GM23338 (cell line): ENCODE measurements around the gene ATF1. TPM values are rescaled to one million over a fixed set of nuclear protein-coding genes. Genes with fewer than 3 reads are reported as not detected.
A peak's percentile ranks its signal among the peaks of the same experiment; 100 is the strongest.

Experiments used
- ATAC-seq: fragments of 200-7000 bp; cut with Tn5 transposase; 3 replicates; pipeline ENCODE4 v1.9.1; 2020
- DNase-seq: peaks from one replicate; pipeline ENCODE4 v3.0.0-alpha.2; 2015; ENCODE audit warnings: low spot score
- H2AFZ ChIP-seq: fragments of 200-600 bp; sonication (generic); 2 replicates; pipeline ENCODE4 v1.8.0; 2016; ENCODE audit warnings: antibody characterized with exemption, mild to moderate bottlenecking, moderate library complexity
- H3F3A ChIP-seq: fragments of 200-600 bp; sonication (generic); replicated peaks from 2 replicates; pipeline ENCODE4 v1.8.0; 2017; ENCODE audit warnings: antibody characterized with exemption, mixed run types, low read depth
- H3K27ac ChIP-seq: fragments of 200-600 bp; sonication (generic); 2 replicates; pipeline ENCODE4 v1.6.1; 2016; ENCODE audit warnings: low read depth
- H3K27me3 ChIP-seq: fragments of 200-600 bp; sonication (generic); 2 replicates; pipeline ENCODE4 v1.8.0; 2016; ENCODE audit warnings: mild to moderate bottlenecking, mixed run types, moderate library complexity; ENCODE audit not compliant: insufficient read depth
- H3K36me3 ChIP-seq: fragments of 200-600 bp; sonication (generic); 2 replicates; pipeline ENCODE4 v1.8.0; 2016; ENCODE audit warnings: mild to moderate bottlenecking; ENCODE audit not compliant: insufficient read depth
- H3K4me1 ChIP-seq: fragments of 200-600 bp; sonication (generic); 2 replicates; pipeline ENCODE4 v1.8.0; 2016; ENCODE audit warnings: mild to moderate bottlenecking, moderate library complexity; ENCODE audit not compliant: insufficient read depth
- H3K4me2 ChIP-seq: fragments of 200-600 bp; sonication (generic); 2 replicates; pipeline ENCODE4 v1.7.1; 2017; ENCODE audit warnings: mixed run types
- H3K4me3 ChIP-seq: fragments of 200-600 bp; sonication (generic); 2 replicates; pipeline ENCODE4 v1.6.1; 2016; ENCODE audit warnings: mixed run types
- H3K79me2 ChIP-seq: fragments of 200-600 bp; sonication (generic); replicated peaks from 2 replicates; pipeline ENCODE4 v1.8.0; 2017; ENCODE audit warnings: mild to moderate bottlenecking; ENCODE audit not compliant: insufficient read depth
- H3K9me2 ChIP-seq: fragments of 200-600 bp; sonication (generic); 2 replicates; pipeline ENCODE4 v1.8.0; 2017; ENCODE audit not compliant: insufficient read depth
- H4K20me1 ChIP-seq: fragments of 200-600 bp; sonication (generic); replicated peaks from 2 replicates; pipeline ENCODE4 v1.8.0; 2017; ENCODE audit warnings: mild to moderate bottlenecking; ENCODE audit not compliant: insufficient read depth
- H3K27ac Mint-ChIP-seq: 2 replicates; pipeline ENCODE4 v1.8.0; 2020; ENCODE audit warnings: inconsistent platforms, mild to moderate bottlenecking, moderate library complexity, mixed read lengths
- H3K27me3 Mint-ChIP-seq: 3 replicates; pipeline ENCODE4 v1.8.0; 2022; ENCODE audit warnings: low read depth, mild to moderate bottlenecking, moderate library complexity, mixed read lengths, inconsistent platforms; ENCODE audit not compliant: insufficient read depth, poor library complexity
- H3K36me3 Mint-ChIP-seq: 3 replicates; pipeline ENCODE4 v1.8.0; 2021; ENCODE audit warnings: low read depth, mild to moderate bottlenecking, inconsistent platforms, moderate library complexity, mixed read lengths
- H3K4me1 Mint-ChIP-seq: 3 replicates; pipeline ENCODE4 v1.8.0; 2020; ENCODE audit warnings: mild to moderate bottlenecking, inconsistent platforms, mixed read lengths
- H3K4me3 Mint-ChIP-seq: 3 replicates; pipeline ENCODE4 v1.8.0; 2021; ENCODE audit warnings: moderate library complexity, mild to moderate bottlenecking, inconsistent platforms, mixed read lengths
- H3K9me3 Mint-ChIP-seq: 3 replicates; pipeline ENCODE4 v1.8.0; 2020; ENCODE audit warnings: moderate library complexity, mild to moderate bottlenecking, inconsistent platforms, mixed read lengths
- CREB1 ChIP-seq: fragments of 250-450 bp; sonication (Bioruptor Pico); IDR thresholded peaks from 2 replicates; pipeline ENCODE4 v1.5.0; 2020; ENCODE audit warnings: low read depth, mild to moderate bottlenecking, moderate library complexity
- EZH2 ChIP-seq: fragments of 200-600 bp; sonication (generic); IDR thresholded peaks from one replicate; pipeline ENCODE4 v1.8.0; 2017; ENCODE audit warnings: antibody characterized with exemption, mild to moderate bottlenecking, low read depth; ENCODE audit not compliant: unreplicated experiment
- EZH2phosphoT487 ChIP-seq: fragments of 200-600 bp; sonication (generic); IDR thresholded peaks from one replicate; pipeline ENCODE4 v1.8.1; 2018; ENCODE audit warnings: antibody characterized with exemption; ENCODE audit not compliant: unreplicated experiment
- JUNB ChIP-seq: IDR thresholded peaks from one replicate; pipeline ENCODE4 v1.6.1; 2016; ENCODE audit warnings: antibody characterized with exemption; ENCODE audit not compliant: unreplicated experiment
- NANOG ChIP-seq: IDR thresholded peaks from 2 replicates; pipeline ENCODE4 v1.6.1; 2016; ENCODE audit warnings: antibody characterized with exemption, borderline replicate concordance
- POLR2AphosphoS5 ChIP-seq: IDR thresholded peaks from 2 replicates; pipeline ENCODE4 v1.6.1; 2016; ENCODE audit warnings: antibody characterized with exemption, low read depth
- REST ChIP-seq: IDR thresholded peaks from one replicate; pipeline ENCODE4 v1.6.1; 2018; ENCODE audit warnings: antibody characterized with exemption; ENCODE audit not compliant: unreplicated experiment
- STAT1 ChIP-seq: IDR thresholded peaks from one replicate; pipeline ENCODE4 v1.6.1; 2016; ENCODE audit warnings: antibody characterized with exemption; ENCODE audit not compliant: unreplicated experiment
- ZNF114 ChIP-seq: fragments of 250-450 bp; sonication (Bioruptor Pico); IDR thresholded peaks from 2 replicates; pipeline ENCODE4 v1.5.0; 2020; ENCODE audit warnings: mild to moderate bottlenecking, moderate library complexity
- ZNF331 ChIP-seq: fragments of 250-450 bp; sonication (Bioruptor Pico); IDR thresholded peaks from 2 replicates; pipeline ENCODE4 v1.5.0; 2020; ENCODE audit warnings: low read depth, mild to moderate bottlenecking, moderate library complexity
- polyA plus RNA-seq: library from polyadenylated mRNA; unstranded; fragments of >200 nt; fragmentation: Nextera tagmentation; extraction: Ambion mirVana; gene quantifications from 2 replicates; pipeline ENCODE4 v1.2.1, GENCODE V29; 2016
- total RNA-seq: library from RNA; depleted of rRNA; stranded (reverse); fragments of >200 nt; shearing (Covaris generic); gene quantifications from 2 replicates; pipeline ENCODE4 v1.2.3, GENCODE V29; 2014
- TF ChIP-seq, protein P1 (sequence below), 2 experiments: fragments of 200-600 bp in 1 of 2; sonication (generic) in 1 of 2; conservative IDR thresholded peaks; 2 replicates each; pipeline versions ENCODE4 v1.5.1 to v1.6.1; 2016 to 2017; ENCODE audit warnings: antibody characterized with exemption in 2 of 2, low read depth in 2 of 2, mild to moderate bottlenecking in 2 of 2, moderate library complexity in 1 of 2
- TF ChIP-seq, protein P2 (sequence below): IDR thresholded peaks from 2 replicates; pipeline ENCODE4 v1.6.1; 2016; ENCODE audit warnings: antibody characterized with exemption
- TF ChIP-seq, protein P3 (sequence below): fragments of 250-450 bp; sonication (Bioruptor Pico); IDR thresholded peaks from 2 replicates; pipeline ENCODE4 v1.5.0; 2020; ENCODE audit warnings: mild to moderate bottlenecking, moderate library complexity

ATF1 gene
- total and polyA plus RNA-seq, 2 experiments from 2014 or later: 17.5 to 22.7 TPM

GRCh38 chr12:50788561-50788960 lies 24.7 kb downstream of the ATF1 start:
- Histone ChIP-seq H3K36me3 (no peaks in the 10 kb centered on the region), H2AFZ (no peak overlapping the region), H3F3A (no peaks in the 10 kb centered on the region), H4K20me1 (peaks cover 13% of the 10 kb centered on the region; the same call in 1 of the 2 replicates), H3K27ac (no peak overlapping the region), H3K4me1 (0 out of 2 replicates have a peak, but pooled peaks cover 6% of the 10 kb centered on the region), H3K9me2 (no peaks in the 10 kb centered on the region), H3K4me2 (no peak overlapping the region), H3K79me2 (peaks cover 50% of the 10 kb centered on the region), H3K27me3 (no peaks in the 10 kb centered on the region), H3K4me3 (no peak overlapping the region)
- ATAC-seq (no peak), DNase-seq (no peak)
- H3K36me3 Mint-ChIP-seq: peaks cover 31% of the 10 kb centered on the region
- 0 out of 2 replicates have a peak overlapping the region, but pooled peaks have one; percentile 22 for H3K27ac Mint-ChIP-seq
- TF ChIP-seq EZH2phosphoT487 (no peak), NANOG (no peak), JUNB (no peak), STAT1 (no peak), ZNF331 (CRISPR knock-in tag) (no peak), POLR2AphosphoS5 (no peak), ZNF114 (no peak), EZH2 (no peak), CREB1 (no peak), REST (no peak)
- TF ChIP-seq, protein P1, sequence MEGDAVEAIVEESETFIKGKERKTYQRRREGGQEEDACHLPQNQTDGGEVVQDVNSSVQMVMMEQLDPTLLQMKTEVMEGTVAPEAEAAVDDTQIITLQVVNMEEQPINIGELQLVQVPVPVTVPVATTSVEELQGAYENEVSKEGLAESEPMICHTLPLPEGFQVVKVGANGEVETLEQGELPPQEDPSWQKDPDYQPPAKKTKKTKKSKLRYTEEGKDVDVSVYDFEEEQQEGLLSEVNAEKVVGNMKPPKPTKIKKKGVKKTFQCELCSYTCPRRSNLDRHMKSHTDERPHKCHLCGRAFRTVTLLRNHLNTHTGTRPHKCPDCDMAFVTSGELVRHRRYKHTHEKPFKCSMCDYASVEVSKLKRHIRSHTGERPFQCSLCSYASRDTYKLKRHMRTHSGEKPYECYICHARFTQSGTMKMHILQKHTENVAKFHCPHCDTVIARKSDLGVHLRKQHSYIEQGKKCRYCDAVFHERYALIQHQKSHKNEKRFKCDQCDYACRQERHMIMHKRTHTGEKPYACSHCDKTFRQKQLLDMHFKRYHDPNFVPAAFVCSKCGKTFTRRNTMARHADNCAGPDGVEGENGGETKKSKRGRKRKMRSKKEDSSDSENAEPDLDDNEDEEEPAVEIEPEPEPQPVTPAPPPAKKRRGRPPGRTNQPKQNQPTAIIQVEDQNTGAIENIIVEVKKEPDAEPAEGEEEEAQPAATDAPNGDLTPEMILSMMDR (conservative IDR thresholded peaks at IDR 0.05; ENCODE audit: low read depth in 2 of 2): no peak
- TF ChIP-seq, protein P2, sequence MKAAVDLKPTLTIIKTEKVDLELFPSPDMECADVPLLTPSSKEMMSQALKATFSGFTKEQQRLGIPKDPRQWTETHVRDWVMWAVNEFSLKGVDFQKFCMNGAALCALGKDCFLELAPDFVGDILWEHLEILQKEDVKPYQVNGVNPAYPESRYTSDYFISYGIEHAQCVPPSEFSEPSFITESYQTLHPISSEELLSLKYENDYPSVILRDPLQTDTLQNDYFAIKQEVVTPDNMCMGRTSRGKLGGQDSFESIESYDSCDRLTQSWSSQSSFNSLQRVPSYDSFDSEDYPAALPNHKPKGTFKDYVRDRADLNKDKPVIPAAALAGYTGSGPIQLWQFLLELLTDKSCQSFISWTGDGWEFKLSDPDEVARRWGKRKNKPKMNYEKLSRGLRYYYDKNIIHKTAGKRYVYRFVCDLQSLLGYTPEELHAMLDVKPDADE: no peak
- TF ChIP-seq, protein P3, sequence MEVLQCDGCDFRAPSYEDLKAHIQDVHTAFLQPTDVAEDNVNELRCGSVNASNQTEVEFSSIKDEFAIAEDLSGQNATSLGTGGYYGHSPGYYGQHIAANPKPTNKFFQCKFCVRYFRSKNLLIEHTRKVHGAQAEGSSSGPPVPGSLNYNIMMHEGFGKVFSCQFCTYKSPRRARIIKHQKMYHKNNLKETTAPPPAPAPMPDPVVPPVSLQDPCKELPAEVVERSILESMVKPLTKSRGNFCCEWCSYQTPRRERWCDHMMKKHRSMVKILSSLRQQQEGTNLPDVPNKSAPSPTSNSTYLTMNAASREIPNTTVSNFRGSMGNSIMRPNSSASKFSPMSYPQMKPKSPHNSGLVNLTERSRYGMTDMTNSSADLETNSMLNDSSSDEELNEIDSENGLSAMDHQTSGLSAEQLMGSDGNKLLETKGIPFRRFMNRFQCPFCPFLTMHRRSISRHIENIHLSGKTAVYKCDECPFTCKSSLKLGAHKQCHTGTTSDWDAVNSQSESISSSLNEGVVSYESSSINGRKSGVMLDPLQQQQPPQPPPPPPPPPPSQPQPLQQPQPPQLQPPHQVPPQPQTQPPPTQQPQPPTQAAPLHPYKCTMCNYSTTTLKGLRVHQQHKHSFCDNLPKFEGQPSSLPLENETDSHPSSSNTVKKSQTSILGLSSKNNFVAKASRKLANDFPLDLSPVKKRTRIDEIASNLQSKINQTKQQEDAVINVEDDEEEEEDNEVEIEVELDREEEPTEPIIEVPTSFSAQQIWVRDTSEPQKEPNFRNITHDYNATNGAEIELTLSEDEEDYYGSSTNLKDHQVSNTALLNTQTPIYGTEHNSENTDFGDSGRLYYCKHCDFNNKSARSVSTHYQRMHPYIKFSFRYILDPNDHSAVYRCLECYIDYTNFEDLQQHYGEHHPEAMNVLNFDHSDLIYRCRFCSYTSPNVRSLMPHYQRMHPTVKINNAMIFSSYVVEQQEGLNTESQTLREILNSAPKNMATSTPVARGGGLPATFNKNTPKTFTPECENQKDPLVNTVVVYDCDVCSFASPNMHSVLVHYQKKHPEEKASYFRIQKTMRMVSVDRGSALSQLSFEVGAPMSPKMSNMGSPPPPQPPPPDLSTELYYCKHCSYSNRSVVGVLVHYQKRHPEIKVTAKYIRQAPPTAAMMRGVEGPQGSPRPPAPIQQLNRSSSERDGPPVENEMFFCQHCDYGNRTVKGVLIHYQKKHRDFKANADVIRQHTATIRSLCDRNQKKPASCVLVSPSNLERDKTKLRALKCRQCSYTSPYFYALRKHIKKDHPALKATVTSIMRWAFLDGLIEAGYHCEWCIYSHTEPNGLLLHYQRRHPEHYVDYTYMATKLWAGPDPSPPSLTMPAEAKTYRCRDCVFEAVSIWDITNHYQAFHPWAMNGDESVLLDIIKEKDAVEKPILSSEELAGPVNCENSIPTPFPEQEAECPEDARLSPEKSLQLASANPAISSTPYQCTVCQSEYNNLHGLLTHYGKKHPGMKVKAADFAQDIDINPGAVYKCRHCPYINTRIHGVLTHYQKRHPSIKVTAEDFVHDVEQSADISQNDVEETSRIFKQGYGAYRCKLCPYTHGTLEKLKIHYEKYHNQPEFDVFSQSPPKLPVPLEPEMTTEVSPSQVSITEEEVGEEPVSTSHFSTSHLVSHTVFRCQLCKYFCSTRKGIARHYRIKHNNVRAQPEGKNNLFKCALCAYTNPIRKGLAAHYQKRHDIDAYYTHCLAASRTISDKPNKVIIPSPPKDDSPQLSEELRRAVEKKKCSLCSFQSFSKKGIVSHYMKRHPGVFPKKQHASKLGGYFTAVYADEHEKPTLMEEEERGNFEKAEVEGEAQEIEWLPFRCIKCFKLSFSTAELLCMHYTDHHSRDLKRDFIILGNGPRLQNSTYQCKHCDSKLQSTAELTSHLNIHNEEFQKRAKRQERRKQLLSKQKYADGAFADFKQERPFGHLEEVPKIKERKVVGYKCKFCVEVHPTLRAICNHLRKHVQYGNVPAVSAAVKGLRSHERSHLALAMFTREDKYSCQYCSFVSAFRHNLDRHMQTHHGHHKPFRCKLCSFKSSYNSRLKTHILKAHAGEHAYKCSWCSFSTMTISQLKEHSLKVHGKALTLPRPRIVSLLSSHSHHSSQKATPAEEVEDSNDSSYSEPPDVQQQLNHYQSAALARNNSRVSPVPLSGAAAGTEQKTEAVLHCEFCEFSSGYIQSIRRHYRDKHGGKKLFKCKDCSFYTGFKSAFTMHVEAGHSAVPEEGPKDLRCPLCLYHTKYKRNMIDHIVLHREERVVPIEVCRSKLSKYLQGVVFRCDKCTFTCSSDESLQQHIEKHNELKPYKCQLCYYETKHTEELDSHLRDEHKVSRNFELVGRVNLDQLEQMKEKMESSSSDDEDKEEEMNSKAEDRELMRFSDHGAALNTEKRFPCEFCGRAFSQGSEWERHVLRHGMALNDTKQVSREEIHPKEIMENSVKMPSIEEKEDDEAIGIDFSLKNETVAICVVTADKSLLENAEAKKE (CRISPR knock-in tag): no peak
- H3K4me1 Mint-ChIP-seq: no peaks in the 10 kb centered on the region
- H3K4me3 Mint-ChIP-seq: no peak overlapping the region
- peaks cover 2% of the 10 kb centered on the region for H3K27me3 Mint-ChIP-seq
- peaks cover 11% of the 10 kb centered on the region; the same call in 2 of the 3 replicates for H3K9me3 Mint-ChIP-seq
